AG09319 (cell line): ENCODE measurements around the gene RIPOR2.
"Not testable (repeated sequence)": the region's sequence is repeated elsewhere in the genome, so short reads cannot be mapped to it uniquely, and the experiment has no call there.

ENCODE experiments used
- DNase-seq: peaks from one replicate; pipeline ENCODE4 v3.0.0-alpha.2; 2010; ENCODE audit warnings: low read depth; ENCODE audit errors: extremely low read depth
- TF ChIP-seq, protein P1 (sequence below): IDR thresholded peaks from 2 replicates; pipeline ENCODE4 v1.5.1; 2011; ENCODE audit warnings: low read depth, mild to moderate bottlenecking, inconsistent platforms, low read length, moderate library complexity

Gene RIPOR2

DNA sequence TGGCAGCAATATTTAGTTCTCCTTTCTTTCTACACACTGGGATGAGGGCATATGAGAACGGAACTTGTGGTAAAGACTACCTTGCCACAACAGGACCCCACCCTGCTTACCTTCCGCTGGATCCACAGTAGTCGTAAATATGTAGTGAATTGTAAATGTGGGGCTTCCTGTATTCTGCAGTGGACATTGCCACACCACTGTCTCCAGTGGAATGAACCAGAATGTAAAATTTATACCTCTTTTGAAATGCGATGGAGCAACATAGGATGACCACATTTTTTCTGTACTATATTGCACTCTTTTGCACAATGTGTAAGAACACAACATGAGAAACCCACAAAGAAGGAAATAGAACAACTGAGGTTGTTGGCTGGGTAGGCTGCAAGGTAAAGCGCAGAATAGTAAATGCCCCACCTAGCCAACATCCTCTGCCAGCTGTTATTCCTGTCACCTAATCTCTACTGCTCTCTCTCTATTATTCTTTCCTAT lies 16.1 kb upstream of the RIPOR2 start:
- DNase-seq, result no peak
- TF ChIP-seq, protein P1, sequence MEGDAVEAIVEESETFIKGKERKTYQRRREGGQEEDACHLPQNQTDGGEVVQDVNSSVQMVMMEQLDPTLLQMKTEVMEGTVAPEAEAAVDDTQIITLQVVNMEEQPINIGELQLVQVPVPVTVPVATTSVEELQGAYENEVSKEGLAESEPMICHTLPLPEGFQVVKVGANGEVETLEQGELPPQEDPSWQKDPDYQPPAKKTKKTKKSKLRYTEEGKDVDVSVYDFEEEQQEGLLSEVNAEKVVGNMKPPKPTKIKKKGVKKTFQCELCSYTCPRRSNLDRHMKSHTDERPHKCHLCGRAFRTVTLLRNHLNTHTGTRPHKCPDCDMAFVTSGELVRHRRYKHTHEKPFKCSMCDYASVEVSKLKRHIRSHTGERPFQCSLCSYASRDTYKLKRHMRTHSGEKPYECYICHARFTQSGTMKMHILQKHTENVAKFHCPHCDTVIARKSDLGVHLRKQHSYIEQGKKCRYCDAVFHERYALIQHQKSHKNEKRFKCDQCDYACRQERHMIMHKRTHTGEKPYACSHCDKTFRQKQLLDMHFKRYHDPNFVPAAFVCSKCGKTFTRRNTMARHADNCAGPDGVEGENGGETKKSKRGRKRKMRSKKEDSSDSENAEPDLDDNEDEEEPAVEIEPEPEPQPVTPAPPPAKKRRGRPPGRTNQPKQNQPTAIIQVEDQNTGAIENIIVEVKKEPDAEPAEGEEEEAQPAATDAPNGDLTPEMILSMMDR, result no peak

GRCh38 chr6:24950218-24950941 lies 14.6 kb upstream of the RIPOR2 start:
- no peak for DNase-seq
- TF ChIP-seq, protein P1, result no peak

DNA sequence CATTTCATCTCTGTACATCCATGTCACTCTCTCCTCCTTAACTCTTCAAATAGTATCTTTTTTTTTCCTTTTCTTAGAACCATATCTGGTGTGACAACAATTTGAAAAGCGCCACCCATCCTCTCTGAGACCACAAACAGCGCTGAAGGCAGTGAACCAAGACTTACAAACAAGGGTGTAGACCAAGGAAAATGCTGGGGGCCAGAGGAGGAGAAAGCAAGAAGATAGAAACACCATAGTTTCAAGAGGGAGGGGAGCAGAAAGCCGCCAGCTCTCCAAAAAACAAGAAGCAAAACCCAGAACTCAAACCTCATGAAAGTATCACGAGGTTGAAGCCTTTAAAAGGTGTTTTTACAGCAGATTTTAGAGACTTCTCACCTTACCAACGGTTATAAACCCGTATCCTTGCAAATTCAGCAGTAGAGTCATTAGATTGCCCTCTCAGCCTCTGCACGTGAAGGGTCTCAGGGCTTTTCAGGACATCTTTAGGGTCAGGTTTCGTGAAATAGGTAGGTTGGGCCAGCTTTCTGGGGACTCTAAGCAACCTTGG lies 13.3 kb upstream of the RIPOR2 start:
- DNase-seq, result no peak
- TF ChIP-seq, protein P1, result no peak

DNA sequence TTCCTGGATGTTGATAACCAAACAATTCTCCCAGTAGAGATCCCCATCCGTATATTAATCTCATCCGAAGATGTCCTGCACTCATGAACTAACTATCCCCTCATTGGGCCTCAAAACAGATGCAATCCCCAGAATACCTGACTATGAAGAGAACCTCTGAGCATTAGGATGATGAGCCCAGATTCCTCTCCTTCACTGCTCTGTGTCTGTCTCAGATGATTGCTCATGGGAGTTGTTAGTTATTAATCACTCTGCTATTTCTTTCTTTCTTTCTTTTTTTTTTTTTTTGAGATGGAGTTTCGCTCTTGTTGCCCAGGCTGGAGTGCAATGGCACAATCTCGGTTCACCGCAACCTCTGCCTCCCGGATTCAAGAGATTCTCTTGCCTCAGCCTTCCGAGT lies 12.5 kb upstream of the RIPOR2 start:
- DNase-seq, result not testable (repeated sequence)

GRCh38 chr6:24947636-24948035 lies 11.9 kb upstream of the RIPOR2 start:
- no peak for DNase-seq
- TF ChIP-seq, protein P1, result no peak

DNA sequence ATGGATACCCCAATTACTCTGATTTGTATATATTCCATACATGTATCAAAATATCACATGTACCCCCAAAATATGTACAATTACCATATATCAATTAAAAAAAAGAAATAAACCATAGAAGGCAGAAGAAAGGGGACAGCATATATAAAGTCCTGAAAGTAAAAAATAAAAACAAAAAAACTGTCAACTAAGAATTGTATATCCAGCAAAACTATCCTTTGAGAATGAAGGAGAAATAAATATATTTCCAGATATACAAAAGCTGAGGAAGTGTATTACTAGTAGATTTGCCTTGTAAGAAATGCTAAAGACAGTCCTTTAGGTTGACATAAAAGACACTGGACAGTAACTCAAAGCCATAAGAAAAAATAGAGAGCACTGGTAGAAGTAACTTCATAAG lies 9.3 kb upstream of the RIPOR2 start:
- TF ChIP-seq, protein P1, result no peak
- no peak for DNase-seq

GRCh38 chr6:24943774-24944173 lies 8.0 kb upstream of the RIPOR2 start:
- DNase-seq, result no peak
- TF ChIP-seq, protein P1, result no peak
